GM18502 (cell line): ENCODE results near the gene SSC5D.
"Not testable (repeated sequence)": the region's sequence is repeated elsewhere in the genome, so short reads cannot be mapped to it uniquely, and the experiment has no call there.

Experiments used
- ATAC-seq: cut with Tn5 transposase; IDR thresholded peaks from one replicate; pipeline ENCODE4 v1.9.1; 2021; ENCODE audit warnings: mild to moderate bottlenecking; ENCODE audit not compliant: unreplicated experiment, poor library complexity

SSC5D gene

GRCh38 chr19:55485439-55486011 lies 2.7 kb upstream of the SSC5D start:
- no peak for ATAC-seq

GRCh38 chr19:55486043-55486970 lies 1.9 kb upstream of the SSC5D start:
- ATAC-seq = no peak

DNA sequence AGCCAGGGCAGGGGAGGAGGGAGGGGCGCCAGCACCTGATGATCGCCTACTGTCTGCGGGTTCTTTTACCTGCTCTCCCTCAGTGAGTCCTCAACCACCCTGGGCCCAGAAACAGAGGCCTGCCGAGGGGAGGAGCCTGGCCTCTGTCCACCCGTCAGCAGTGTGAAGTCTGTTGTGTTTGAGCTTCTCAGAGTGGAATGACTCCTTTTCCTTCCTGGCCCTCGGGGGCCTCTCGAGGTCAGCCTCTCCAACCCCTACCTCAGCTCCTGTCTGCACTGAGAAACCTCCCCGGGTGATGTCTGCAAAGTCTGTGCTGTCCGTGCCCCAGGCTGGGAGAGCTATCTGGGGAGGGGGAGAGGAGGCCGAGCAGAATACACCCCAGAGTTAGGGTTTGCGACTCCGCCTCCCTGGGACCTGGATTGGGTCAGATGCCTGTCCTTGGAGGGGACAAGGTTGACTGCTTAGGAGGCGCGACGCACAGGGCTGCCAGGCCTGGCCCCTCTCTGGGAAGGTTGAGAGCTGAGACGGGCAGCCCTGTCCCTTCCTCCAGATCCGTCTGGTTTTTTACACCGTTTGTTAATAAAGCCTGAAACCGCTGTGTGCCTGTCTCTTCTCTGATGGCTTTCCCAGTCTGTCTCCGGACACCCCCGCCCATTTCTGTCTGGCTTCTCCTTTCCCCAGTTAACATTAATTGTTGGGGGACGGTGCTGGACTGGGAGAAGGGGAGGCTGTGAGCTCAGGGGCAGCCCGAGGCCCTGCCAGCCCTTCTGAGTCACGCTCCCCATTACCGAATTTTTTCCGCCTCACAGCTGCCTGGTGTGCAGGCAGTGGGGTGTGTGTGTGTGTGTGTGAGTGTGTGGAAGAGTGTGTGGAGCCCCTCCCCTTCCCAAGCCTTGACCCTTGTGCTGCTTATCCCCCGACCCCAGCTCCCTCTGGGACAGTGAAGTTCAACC lies 989 bp upstream of the SSC5D start:
- no peak for ATAC-seq

GRCh38 chr19:55488986-55489710 lies 912 bp downstream of the SSC5D start:
- no peak for ATAC-seq

GRCh38 chr19:55489711-55490477 lies 1.7 kb downstream of the SSC5D start:
- ATAC-seq = no peak

GRCh38 chr19:55490478-55491432 lies 2.5 kb downstream of the SSC5D start:
- ATAC-seq = no peak

DNA sequence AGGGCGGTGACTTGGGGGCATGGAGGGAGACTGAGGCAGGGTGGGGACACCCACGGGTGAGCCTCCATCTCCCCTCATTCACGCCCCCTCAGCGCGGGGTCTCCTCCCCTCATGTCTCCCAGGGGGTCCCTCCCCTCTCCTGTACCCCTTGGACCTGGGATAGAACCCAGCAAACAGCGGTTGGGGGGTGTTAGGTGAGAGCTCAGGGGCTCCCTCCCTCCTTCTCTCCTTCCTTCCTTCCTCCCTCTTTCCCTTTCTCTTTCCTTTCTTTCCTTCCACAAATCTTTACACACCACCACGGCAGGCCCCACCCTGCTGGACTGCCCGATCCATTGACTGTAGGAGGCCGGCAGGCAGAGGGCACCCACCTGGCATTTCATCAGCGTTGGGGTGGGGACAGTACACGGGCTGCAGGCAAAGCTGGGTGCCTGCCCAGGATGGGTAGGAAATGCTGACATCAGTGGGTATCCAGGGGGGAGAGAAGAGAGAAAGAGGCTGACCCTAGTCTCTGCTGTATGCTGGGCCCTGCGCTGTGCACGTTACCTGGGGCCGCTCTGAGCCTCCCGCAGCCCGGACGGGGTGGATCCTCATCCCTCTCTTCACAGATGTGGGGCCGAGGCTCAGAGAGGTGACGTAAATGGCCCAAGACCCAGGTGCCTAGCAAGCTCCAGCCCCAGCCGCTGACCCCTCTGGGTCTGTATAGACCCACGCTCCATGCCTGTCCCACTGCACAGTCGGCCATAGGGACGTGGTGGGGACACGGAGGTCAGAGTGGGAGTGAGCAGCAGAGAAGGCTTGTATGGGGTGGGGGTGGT lies 3.5 kb downstream of the SSC5D start:
- no peak for ATAC-seq

GRCh38 chr19:55492362-55492944 lies 4.2 kb downstream of the SSC5D start:
- no peak for ATAC-seq

DNA sequence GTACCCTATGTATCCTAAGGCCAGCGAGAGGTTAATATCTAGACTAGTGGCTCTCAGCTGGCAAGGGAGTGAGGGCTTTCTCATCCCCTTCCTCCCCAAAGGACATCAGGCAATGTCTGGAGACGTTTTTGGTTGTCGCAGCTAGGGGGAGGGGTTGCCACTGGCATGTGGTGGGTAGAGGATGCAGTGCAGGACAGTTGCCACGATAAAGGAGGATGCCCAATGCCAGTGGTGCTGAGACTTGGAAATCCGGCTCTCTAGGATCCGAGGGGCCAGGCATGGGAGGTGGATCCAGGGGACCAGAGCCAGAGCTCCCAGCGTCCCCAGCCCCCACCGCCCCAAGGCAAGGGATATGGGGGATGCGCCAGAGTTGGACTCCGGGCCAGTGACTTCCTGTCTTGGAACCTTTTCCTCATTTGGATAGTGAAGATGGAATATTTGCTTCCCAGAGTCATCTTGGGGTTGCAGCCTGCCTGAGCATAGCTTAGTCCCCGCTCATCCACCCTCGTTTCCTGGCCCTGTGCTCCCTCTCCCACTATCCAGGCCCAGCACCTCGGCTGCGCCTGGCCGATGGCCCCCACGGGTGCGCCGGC lies 4.9 kb downstream of the SSC5D start:
- ATAC-seq = no peak

DNA sequence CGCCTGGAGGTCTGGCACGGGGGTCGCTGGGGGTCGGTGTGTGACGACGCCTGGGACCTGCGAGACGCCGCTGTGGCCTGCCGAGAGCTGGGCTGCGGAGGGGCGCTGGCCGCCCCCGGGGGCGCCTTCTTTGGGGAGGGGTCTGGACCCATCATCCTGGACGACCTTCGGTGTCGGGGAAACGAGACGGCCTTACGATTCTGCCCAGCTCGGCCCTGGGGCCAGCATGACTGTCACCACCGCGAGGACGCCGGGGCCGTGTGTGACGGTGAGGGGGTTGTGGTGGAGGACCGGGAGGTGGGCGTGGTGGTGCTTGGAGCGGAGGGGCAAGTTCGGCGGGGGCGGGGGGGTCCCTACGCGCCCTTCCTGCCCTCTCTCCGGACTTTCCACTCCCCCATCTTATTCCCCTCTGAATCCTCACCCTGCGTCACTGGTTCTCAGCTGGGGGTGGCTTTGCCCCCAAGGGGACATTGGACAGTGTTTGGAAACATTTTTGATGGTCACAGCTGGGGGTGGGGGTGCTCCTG lies 5.5 kb downstream of the SSC5D start:
- ATAC-seq = no peak

GRCh38 chr19:55494172-55494761 lies 6.0 kb downstream of the SSC5D start:
- no peak for ATAC-seq

GRCh38 chr19:55495646-55496349 lies 7.6 kb downstream of the SSC5D start:
- ATAC-seq = no peak

- not testable (repeated sequence) for ATAC-seq
Measured at GRCh38 chr19:55496820-55497219, 8.6 kb downstream of the SSC5D start.

DNA sequence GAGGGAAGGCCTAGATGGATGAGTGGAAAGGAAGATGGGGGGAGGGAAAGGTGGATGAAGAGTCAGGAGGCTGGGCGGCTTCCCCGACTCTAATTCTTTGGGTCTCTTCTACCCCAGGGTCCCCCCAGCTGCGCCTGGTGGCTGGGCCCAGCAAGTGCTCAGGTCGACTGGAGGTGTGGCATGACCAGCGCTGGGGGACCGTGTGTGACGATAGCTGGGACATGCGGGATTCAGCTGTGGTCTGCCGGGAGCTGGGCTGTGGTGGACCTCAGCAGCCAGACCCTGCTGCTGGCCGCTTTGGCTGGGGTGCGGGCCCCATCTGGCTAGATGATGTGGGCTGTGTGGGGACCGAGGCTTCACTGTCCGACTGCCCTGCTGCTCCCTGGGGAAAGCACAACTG lies 9.5 kb downstream of the SSC5D start:
- ATAC-seq = no peak

DNA sequence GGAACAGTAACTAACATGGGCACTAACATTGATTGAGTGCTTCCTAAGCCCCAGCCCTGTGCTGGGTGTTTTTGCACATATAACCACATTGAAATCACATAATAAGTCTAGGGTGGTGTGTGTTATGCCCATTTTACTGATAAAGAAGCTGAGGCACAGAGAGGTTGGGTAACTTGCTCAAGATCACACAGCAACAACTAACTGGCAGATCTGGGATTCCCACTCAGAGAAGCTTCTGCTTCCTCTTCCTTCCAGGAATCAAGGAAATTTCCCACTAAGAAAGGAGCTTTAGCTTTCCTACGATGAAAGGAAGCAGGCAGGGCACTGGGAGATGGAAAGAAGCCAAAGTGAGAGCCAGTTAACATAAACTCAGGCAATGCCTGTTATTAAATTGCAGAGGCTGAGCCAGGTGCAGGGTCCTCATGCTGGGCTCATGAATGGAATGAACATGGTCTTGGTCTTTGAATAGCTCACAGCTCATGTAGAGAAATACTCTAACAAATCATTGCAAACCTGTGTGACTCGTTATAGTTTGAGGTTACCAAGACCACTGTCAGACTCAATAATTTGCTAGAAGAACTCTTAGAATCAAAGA lies 10.1 kb downstream of the SSC5D start:
- no peak for ATAC-seq
